GM18505 (cell line): ENCODE results near the gene CEP57L1.
A peak's percentile ranks its signal among the peaks of the same experiment; 100 is the strongest.
"Not testable (repeated sequence)": the region's sequence is repeated elsewhere in the genome, so short reads cannot be mapped to it uniquely, and the experiment has no call there.

ENCODE experiments used
- ATAC-seq: cut with Tn5 transposase; IDR thresholded peaks from one replicate; pipeline ENCODE4 v1.9.1; 2021; ENCODE audit not compliant: unreplicated experiment
- POLR2A ChIP-seq: IDR thresholded peaks from 4 replicates; pipeline ENCODE4 v1.6.1; 2011; ENCODE audit warnings: borderline replicate concordance; ENCODE audit not compliant: insufficient read depth, insufficient read length; ENCODE audit errors: extremely low read depth

The CEP57L1 gene

DNA sequence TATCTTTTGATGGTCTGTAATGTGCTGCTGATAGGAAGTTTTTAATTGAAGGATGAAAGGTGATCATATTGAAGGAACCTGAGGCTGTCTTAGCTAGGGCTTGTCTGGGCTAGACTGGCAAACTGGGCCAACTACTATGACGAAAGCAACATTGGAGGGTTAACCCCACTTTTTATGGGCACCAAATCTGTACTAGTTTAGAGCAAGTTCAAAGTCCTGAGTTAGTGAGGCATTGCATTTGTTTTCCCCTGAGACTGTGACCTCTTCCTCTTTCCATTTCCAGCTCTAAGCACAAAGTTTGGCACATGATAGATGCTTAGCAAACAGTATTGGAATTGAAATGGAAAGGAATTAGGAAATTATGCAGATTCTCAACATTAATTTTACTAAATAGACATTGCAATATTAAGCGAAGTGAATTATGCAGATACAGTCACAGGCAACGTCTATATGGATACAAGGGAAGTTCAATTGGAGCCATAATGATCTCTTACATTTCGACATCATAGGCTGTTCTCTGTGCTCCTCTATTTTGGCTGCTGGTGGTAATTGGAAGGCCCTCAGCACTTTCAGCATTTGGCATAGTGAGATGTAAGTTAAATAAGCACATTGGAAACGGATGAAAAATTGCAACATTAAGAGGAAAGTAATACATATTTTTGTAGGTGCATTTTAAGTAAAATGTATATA is 22.2 kb downstream of the CEP57L1 start:
- ATAC-seq = peak; percentile 72
- no peak for TF ChIP-seq POLR2A

DNA sequence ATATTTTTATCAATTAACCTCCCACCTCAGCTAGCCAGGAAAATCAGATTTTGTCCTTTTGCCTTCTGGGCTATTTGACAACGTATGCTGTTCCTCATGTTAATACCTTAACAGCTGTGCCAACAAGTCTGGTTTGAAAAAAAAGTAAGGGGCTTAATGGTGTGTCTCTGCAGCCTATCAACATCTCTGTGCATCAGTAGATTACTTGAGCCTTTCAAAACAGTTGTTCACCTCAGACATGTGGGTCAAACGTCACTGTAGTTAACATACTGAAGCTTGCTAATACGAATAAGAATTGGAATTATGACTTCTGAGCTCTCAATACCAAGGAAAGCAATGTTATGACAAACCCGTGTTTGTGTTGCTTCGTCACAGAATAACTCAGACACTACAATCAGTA is 23.0 kb downstream of the CEP57L1 start:
- TF ChIP-seq POLR2A = no peak

DNA sequence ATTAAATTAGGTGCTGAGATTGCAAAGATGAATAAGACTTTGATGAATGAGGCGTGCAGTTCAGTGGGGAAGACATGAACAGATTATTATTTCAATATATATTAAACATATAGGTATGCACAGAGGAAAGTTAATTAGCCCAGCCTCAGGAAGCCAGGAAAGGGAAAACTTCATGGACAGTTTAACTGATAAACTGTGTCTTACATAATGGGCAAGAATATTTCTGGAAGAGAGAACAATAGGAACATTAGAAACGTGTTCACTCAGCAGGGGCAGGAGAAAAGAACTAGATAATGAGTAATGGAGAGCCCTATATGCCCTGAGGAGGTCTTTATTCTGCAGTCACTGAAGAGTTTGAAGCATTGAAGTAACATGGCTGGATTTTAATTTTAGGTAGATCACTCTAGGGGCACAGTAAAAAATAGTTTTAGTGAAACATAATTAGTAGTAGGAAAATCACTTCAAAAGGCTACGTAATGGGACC is 23.6 kb downstream of the CEP57L1 start:
- ATAC-seq = no peak
- no peak for TF ChIP-seq POLR2A

More for the DNA sequence above, 23.0 kb downstream of the CEP57L1 start:
- no peak for ATAC-seq

DNA sequence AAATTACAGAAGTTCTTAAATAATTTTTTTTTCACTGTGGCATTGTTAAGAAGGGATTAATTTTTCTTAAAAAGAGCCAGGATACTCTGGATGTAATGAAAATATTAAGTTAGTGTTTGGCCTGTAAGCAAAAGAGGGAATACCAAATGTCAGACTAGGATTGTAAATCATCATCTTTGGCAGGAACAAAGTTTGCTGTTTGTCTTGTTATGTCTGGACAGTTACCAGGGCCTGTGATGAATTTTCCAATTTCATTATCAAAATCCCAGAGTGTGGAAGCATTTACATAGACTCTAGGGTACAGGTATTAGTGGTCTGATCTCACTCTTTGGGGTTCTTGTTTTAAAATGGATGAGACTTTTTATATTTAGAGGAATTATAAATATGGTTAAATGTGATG is 26.1 kb downstream of the CEP57L1 start:
- TF ChIP-seq POLR2A = no peak

DNA sequence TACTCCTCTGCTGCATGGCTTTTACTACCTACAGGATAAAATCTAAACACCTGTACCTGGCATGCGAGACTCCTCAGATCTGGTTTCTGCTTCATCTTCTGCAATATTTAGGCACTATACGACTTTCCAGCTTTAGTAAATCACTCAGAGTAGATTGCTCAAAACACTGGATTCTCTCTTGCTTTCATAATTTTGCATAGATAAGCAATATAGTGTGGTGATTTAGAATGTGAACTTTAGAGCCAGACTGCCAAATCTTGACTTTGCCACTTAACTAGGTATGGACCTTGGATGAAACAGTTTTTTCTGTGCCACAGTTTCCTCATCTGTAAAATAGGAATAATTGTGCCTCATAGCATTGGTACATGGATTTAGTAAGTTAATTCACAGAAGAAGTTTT is 28.9 kb downstream of the CEP57L1 start:
- ATAC-seq = no peak
- no peak for TF ChIP-seq POLR2A

More for the DNA sequence above, 26.1 kb downstream of the CEP57L1 start:
- no peak for ATAC-seq

DNA sequence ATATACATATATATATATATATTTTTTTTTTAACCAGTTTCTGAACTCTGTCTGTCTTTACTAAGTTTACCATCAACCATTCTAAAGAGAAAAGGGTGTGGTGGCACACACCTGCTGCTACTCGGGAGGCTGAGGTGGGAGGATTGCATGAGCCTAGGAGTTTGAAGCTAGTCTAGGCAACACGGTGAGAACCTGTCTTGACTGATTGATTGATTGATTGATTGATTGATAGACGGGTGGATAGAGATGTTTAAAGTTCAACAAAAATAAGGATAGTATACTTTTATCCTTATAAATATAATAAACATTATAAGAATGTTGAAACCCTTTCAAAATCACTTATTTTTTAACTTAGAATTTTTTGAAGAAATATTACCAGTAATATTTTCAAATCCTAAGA is 30.2 kb downstream of the CEP57L1 start:
- ATAC-seq = no peak
- no peak for TF ChIP-seq POLR2A

DNA sequence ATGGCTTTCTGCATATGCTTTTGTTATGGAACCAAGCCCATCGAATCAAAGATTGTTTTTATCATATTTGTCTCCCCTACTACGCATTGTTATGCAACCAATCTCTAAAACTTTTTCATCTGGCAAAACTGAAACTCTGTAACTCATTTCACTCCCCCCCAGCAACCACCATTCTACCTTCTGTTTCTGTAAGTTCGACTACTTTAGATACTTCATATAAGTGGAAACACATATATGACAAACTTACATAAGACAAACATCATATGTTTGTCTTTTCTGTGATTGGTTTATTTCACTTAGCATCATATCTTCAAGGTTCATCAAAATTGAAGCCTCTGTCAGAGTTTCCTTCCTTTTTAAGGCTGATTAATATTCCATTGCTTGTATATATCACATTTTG is 34.8 kb downstream of the CEP57L1 start:
- TF ChIP-seq POLR2A = no peak
- ATAC-seq = no peak

DNA sequence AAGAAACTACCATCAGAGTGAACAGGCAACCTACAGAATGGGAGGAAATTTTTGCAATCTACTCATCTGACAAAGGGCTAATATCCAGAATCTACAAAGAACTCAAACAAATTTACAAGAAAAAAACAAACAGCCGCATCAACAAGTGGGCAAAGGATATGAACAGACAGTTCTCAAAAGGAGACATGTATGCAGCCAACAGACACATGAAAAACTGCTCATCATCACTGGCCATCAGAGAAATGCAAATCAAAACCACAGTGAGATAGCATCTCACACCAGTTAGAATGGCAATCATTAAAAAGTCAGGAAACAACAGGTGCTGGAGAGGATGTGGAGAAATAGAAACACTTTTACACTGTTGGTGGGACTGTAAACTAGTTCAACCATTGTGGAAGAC is 40.3 kb downstream of the CEP57L1 start:
- ATAC-seq = not testable (repeated sequence)

DNA sequence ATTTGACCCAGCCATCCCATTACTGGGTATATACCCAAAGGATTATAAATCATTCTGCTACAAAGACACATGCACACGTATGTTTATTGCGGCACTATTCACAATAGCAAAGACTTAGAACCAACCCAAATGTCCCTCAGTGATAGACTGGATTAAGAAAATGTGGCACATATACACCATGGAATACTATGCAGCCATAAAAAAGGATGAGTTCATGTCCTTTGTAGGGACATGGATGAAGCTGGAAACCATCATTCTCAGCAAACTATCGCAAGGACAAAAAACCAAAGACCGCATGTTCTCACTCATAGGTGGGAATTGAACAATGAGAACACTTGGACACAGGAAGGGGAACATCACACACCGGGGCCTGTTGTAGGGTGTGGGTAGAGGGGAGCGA is 40.7 kb downstream of the CEP57L1 start:
- ATAC-seq = not testable (repeated sequence)

DNA sequence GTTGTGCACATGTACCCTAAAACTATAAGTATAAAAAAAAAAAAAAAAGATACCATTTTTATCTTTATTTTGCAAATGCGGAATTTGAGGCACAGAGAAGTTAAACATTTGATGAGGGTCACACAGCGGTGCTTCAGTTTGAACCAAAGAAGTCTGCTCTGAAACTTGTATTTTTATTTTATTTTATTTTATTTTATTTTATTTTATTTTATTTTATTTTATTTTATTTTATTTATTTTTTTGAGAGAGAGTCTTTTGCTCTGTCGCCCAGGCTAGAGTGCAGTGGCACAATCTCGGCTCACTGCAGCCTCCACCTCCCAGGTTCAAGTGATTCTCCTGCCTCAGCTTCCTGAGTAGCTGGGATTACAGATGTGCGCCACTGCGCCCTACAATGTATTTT is 41.2 kb downstream of the CEP57L1 start:
- not testable (repeated sequence) for ATAC-seq

DNA sequence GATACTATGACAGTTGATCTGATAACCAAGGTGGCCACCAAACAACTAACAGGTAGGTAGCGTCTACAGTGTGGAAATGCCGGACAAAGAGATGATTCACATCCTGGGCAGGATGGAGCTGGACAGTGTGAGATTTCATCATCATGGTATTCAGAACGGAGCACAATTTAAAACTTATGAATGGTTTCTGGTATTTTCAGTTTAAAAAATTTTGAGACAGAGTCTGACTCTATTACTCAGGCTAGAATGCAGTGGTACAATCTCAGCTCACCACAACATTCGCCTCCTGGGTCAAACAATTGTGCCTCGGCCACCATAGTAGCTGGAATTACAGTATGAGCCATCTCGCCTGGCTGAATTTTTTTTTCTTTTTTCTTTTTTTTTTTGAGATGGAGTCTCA is 43.8 kb downstream of the CEP57L1 start:
- TF ChIP-seq POLR2A = no peak
- no peak for ATAC-seq

DNA sequence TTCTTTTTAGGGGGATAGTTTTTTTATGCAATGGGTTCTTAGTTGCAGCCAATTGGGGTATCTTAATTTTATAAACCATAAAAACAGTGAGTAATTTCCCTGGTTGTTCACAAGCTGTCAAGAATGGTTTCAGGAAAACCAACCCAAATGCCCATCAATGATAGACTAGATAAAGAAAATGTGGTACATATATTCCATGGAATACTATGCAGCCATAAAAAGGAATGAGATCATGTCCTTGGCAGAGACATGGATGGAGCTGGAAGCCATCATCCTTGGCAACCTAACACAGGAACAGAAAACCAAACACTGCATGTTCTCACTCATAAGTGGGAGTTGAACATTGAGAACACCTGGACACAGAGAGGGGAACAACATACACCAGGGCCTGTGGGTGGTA is 46.8 kb downstream of the CEP57L1 start:
- ATAC-seq = not testable (repeated sequence)

DNA sequence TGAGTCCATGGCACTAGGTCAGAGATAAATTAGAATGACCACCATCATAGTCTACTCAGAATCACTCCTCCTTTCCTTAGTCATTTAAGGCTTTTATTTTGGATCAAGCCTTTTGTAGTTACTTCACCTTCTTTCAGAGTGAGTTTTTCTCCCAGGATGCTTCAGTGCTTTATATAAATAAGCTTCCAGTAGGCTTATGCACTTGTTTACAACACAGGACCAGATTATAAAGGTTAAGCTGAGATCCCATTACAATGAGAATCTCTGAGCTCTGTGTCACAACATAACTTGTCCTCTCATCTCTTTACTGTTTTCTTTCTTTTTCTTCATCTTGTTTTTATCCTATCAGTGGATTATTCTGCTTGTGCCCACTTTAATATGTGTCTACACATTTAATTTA is 47.9 kb downstream of the CEP57L1 start:
- TF ChIP-seq POLR2A = no peak
- no peak for ATAC-seq

DNA sequence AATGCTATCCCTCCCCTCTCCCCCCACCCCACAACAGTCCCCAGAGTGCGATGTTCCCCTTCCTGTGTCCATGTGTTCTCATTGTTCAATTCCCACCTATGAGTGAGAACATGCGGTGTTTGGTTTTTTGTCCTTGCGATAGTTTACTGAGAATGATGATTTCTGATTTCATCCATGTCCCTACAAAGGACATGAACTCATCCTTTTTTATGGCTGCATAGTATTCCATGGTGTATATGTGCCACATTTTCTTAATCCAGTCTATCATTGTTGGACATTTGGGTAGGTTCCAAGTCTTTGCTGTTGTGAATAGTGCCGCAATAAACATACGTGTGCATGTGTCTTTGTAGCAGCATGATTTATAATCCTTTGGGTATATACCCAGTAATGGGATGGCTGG is 52.9 kb downstream of the CEP57L1 start:
- ATAC-seq = not testable (repeated sequence)

DNA sequence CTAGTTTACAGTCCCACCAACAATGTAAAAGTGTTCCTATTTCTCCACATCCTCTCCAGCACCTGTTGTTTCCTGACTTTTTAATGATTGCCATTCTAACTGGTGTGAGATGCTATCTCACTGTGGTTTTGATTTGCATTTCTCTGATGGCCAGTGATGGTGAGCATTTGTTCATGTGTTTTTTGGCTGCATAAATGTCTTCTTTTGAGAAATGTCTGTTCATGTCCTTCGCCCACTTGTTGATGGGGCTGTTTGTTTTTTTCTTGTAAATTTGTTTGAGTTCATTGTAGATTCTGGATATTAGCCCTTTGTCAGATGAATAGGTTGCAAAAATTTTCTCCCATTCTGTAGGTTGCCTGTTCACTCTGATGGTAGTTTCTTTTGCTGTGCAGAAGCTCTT is 53.4 kb downstream of the CEP57L1 start:
- ATAC-seq = not testable (repeated sequence)
